HG03196 (cell line): Measurements from ENCODE around the gene SLC17A2.

Experiments used
- ATAC-seq: cut with Tn5 transposase; IDR thresholded peaks from one replicate; pipeline ENCODE4 v1.9.1; 2021; ENCODE audit not compliant: unreplicated experiment

Gene SLC17A2

DNA sequence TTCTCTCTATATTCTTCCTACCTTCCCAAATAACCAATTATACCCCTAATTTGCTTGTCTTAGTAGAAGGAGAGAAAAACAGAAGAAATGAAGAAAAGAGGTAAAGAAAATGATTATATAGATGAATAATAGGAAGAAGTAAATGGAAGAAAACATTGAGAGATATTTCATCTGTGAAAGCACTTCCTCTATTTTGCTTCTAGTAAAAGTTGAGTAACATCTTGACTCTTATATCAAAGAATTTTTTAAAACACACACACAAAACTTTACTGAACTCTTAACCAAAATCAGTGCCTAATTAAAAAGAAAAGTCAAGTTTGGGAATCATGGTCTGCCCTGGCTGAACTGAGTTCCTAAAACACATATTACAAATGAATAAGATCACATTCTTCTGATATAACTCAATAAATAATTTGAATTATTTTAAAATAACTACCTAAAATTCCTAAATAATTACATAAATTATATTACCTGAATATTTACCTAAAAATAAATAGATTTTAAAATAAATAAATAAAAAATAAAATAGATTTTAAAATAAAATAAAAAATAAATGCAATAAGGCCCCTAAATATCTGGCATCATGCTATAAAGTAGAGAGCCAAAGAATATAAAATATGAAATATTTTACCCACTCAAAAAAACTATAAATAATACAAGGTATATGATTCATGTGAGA lies 8.8 kb downstream of the SLC17A2 start:
- no peak for ATAC-seq

DNA sequence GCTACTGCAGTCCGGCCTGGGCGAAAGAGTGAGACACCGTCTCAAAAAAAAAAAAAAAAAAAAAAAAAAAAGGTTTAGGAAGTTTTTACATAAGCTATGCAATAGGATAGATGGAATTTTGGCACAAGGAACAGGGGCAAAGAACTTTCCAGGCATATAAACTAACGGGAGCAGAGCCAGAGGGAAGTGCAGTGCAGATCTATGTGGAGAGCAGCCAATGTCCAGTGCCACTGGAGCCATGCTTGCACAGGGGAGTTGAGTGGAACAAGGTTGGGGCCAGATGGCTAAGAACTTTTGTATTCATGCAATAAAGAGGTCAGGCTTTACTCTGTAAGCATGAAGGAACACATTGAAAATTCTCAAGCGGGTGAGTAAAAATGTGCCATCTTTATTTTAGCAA lies 10.8 kb downstream of the SLC17A2 start:
- no peak for ATAC-seq

DNA sequence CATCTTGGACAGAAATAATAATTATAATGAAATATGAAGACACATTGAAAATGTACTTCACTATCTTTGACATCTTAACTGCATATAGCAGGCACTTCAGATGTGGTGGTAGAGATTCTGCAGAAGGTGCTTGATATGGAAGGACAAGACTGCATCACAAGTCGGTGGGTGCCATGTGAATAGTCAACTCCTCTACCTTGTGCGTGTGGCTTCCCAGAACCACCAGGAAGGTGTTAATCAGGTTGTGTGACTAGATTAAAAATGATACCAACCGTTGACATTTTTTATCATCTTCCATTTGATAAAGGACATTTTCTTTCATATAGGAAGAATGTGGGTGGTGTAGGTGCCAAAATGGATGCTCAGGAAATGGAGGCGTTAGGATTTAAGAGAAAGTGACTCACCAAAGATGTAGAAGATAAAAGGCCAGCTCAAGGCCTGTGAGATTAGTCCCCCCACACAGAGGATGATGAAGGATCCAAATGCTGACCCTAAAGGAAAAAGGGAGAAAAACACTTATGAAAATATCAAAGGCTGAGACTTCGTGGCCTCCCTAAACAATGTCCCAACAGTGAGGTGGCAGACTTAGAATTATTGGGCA lies 12.3 kb downstream of the SLC17A2 start:
- ATAC-seq = no peak

DNA sequence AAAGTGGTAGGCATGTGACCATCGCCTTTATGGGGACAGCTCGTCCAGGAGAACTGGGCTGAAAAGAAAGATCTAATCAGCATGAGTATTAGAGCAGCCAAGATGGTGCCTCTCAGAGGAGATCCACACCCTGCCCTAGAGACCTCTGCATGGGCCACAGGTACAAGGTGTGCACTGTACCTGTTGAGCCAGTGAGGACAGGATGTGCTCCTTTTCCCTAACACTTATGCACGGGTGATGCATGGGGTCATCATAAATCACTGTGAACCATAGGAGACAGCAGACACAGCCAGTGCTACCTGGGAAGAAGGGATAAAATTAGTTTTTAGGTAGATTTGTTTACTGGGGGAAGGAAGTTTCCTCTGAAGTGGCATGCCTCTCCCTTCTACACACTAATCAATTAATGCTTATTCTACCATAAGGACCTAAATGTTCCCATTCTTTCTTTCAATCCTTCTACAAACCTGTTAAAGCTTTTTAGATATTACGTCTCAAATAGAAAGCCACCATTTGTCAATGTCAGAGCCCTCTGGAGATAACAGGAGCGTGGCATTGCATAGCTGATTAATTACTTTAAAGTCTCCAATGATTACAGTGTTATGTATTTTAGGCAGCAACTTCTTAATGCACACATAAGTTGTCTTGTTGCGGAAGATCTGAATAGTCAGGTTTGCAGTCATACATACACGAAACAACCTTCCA lies 13.6 kb downstream of the SLC17A2 start:
- no peak for ATAC-seq

DNA sequence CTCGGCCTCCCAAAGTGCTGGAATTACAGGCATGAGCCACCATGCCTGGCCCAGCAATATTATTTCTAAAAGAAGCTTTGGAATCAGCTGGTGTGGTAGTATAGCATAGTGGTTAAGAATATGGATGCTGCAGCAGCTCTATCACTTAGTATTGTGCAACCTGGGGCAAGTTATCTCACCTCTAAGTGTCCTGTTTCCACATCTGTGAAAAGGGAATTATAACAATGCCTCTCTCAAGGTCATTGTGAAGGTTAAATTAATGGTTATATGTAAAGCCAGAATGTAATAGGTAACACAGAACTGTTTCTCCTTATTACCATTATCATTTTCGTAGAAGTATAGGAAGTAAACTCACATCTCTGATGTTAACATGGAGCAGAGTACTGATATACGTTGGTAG lies 14.2 kb downstream of the SLC17A2 start:
- no peak for ATAC-seq

DNA sequence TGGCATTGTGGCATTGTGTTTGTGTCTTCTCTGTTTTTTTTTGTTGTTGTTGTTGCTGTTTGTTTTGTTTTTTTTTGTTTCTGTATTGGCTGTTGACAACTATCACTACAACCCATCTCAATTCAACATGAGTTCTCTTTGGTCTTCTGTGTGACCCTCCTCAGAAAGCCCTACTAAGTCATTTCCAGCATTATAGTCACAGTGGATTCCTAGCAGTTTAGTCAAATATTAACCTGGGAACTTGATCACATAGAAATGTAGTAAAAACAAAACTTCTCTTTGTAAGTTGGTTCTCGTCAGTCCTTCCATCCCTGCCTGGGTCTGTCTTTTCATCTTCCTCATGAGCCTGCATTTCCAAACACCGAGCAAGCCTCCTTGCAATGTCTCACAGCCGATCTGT lies 16.8 kb downstream of the SLC17A2 start:
- no peak for ATAC-seq

DNA sequence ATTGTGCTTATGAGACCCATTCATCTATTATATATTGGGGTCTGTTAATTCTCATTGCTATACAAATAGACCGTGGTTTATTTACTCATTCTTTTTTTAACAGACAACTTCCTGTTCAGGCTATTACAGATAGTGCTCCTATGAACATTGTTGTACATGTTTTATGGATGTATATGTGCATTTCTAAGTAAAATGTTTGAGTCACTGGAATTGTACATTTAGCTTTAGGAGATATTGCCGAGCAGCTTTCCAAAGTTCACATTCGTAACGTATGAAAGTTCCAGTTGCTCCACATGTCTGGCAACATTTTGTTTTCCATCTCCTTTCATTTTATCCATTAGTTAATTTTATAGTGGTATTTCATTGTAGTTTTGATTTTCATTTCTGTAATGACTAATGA lies 19.1 kb downstream of the SLC17A2 start:
- no peak for ATAC-seq

DNA sequence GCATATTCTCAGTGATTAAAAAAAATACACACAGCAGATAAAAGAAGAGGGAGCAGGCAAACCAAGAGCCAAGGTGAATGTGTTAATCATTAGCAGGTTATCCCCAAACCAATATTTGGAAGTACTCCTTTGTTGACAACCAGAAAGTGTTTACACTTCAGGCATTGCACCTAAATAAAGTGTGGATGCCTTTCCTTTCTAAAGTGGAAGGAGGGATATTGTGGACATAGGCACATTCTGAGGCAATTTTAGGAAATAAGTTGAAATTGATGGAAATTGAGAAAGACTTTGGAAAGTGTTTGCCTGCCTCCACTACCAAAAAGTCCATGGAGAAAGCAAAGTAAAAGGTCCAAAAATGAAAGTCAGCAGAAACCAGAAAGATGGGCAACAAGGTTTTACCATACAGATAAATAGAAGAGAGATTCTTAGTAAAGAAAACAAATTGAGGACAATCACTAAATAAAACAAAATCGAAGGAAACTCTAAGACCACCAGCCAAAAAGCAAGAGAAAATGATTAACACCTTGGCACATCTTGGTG lies 22.9 kb downstream of the SLC17A2 start:
- no peak for ATAC-seq

DNA sequence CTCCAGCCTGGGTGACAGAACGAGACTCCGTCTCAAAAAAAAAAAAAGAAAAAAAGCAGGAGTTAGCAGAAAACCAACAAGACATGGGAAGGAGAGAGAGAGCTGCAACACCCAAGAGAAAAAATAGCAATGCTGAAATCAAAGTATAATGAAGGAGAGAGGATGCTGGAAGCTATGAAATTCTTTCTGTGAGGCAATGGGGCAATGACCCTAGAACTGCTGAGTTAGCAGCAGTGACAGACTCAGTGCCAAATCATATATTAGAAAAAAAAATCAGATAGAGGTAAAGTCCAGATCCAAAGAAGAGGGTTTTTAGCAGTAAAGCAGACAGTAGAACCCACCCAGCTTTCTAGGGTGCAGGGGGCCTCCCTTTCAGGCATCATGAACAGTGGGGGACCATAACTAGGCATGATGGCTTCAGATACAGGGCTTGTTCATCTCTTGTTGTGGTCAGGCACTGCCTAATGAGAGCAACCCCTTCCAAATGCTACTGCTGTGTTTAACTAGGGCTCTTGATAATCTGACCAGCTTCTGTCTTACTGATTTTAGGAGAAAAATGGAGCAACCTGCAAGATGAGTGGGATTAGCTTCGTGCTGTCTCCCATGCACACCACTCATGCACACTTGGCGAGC lies 26.9 kb downstream of the SLC17A2 start:
- ATAC-seq = no peak

DNA sequence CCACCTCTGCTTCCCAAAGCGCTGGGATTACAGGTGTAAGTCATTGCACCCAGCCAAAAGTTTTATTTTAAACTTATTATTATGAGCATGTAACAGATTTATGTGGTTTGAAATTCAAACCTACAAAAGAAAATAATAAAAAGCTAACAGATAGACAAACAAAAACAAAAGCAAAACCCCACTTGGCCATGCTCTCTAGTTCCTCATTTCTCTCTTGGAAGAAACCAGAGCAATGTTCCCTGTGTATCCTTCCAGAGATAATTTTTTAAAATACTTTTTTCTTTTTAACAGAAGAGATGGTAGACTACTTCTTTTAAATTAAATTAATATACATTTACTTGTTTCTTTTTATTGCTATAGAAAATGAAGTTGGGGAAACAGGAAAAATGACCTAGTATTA lies 28.4 kb downstream of the SLC17A2 start:
- ATAC-seq = no peak

DNA sequence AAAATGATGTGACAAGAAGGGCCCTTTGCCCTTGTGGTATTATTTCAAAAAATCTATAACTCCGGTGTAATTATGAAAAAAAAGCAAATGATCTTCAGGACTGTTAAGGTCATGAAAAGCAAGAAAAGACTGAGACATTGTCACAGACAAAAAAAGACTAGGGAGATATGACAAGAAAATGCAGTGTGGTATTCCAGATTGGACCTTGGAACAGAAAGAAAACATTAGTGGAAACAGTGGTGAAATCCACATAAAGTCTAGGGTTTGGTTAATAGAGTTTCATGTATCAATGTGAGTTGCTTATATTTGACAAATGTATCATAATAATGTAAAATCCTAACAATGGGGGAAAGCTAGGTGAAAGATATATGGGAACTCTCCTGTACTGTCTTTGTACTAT lies 29.6 kb downstream of the SLC17A2 start:
- no peak for ATAC-seq

DNA sequence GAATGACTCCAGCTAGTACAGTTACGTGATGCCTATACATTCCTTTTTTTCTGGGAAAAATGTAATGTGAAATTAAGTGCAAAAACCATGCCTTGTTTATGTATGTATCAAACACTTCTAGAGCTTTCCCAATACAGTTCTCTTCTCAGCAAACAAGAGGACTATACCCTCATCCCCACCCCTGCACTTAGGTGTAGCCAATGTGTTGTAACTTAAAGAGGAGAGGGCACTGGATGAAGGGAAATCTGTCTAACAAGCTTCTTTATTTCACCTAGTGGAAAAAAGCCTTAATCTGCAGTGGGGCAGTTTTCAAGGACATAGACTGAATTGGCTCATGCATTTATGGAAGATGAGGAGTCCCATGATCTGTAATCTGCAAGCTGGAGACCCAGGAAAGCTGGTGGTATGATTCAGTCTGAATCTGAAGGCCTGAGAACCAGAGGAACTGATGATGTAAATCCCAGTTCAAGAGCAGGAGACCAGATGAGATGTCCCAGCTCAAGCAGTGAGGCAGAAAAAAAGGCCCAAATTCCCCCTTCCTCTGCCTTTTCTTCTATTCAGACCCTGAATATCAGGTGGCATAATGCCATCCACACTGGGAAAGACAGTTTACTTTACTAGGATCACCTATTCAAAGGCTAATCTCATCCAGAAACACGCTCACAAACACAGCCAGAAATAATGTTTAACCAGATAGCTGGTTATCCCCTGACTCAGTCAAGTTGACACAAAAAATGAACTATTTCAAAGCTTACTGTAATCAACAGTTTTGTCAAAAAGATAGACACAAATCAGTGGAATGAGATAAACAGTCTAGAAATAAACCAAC lies 30.7 kb downstream of the SLC17A2 start:
- ATAC-seq = no peak

DNA sequence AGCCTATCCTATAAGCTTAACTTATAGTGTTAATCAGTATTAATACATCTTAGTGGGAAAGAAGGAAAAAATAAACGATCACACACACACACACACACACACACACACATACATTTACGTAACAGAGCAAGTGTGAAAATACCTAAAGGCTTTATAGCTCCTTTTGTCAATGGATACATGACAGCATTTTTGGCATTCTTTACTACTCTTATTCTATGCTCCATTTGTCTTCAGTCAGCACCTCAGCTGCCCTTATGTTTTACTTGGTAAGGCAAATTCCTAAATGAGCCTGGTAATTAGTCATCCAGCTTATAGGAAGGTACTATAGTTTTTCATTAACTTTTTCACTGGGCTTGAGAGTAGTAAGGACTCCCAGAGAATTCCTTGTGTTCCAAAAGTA lies 31.4 kb downstream of the SLC17A2 start:
- ATAC-seq = no peak

DNA sequence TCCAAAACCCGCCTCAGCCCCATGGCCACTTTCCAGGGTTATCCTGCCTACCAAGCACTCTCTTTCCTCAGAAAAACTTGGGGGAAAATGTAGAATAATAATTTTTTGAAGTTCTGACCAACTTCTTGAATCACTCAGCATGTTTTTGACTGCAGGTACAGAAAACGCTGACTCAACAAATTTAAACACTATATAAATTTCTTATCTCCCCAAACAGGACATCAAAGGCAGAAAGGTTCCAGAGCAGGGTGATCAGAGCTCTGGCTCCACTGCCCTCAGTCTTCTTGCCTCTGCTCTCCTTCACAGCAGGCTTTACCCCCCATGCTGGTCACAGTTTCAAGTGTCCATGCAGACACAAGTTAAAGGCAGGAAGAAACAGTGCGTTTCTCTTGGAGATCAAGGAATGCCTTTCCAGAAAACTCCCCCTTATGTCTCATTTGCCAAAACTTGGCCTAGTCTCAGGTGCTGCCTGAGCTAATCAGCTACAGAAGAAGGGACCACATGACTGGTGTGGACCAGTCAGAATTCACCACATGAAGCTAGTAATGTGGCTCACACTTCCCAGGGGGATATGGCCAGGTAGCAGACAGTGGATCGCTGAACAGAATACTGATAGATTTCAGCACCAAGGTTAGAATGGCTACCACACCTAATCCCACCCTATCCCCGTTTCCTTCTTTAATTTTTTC lies 32.1 kb downstream of the SLC17A2 start:
- ATAC-seq = no peak

DNA sequence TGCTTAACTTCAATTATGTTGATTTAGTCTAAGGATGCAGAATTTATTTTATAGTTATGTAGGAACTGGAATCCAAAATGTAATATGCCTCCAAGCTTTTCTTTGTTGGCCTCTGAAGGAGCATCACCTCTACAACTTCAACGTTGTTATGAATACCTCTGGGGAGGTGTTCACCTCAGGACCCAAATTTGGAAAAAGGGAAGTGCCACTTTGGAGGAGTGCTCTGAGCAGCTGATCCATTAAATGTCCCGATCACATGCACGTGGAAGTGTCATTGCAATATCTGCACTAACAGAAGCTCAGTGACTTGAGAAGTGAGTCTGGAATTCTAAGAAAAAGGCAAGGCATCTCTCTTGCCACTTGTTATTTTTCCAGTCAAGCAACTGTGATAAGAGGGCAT lies 34.2 kb downstream of the SLC17A2 start:
- ATAC-seq = no peak

DNA sequence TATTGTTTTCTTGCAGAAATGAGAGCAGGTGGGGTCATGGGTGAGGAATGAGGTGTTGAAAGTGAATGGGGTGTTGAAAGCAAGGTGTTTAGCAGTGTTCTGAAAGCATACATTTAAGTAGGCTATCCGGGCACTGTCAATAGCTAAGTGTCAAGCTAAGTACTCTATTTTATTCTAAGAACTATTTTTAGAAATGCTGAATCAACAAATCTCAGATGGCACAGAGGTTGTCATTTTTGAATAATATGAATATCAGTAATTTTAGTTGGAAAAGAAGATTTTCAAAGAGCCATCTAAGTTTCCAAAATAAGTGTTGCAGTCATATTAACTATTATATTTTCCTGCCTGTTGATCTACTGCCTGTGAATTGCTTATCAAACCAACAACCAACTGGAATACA lies 34.7 kb downstream of the SLC17A2 start:
- no peak for ATAC-seq

DNA sequence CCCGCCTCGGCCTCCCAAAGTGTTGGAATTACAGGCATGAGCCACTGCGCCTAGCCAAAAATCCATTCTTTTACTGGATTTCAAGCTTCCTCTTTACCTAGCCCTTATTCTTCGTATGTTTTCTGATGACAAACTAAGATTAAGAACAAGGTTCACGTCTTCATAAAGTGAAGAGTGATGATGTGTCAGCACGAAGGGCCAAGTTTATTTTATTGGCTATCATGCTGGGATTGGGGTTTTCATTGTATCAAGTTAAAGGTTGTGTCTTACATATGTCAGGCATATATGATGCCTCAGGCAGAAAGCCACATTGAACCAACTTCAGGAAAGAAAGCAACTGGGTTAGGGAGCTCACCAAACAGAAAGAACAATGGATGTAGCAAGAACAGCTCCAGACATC lies 36.7 kb downstream of the SLC17A2 start:
- ATAC-seq = no peak

DNA sequence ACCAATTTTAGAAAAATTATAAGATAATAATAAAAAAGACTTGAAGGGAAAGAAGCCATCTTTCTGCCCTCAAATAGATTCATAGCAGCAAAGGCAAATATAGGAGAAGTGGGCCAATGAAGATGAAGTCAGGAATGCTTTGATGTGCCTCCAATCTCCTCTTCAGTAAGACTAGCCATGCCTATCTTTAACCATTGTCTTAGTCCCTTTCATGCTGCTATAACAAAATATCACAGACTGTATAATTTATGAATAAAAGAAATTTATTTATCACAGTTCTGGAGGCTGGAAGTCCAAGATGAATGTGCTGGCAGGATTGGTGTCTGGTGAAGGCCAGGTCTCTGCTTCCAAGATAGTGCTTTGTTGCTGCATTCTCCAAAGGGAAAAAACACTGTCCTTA lies 37.6 kb downstream of the SLC17A2 start:
- no peak for ATAC-seq

DNA sequence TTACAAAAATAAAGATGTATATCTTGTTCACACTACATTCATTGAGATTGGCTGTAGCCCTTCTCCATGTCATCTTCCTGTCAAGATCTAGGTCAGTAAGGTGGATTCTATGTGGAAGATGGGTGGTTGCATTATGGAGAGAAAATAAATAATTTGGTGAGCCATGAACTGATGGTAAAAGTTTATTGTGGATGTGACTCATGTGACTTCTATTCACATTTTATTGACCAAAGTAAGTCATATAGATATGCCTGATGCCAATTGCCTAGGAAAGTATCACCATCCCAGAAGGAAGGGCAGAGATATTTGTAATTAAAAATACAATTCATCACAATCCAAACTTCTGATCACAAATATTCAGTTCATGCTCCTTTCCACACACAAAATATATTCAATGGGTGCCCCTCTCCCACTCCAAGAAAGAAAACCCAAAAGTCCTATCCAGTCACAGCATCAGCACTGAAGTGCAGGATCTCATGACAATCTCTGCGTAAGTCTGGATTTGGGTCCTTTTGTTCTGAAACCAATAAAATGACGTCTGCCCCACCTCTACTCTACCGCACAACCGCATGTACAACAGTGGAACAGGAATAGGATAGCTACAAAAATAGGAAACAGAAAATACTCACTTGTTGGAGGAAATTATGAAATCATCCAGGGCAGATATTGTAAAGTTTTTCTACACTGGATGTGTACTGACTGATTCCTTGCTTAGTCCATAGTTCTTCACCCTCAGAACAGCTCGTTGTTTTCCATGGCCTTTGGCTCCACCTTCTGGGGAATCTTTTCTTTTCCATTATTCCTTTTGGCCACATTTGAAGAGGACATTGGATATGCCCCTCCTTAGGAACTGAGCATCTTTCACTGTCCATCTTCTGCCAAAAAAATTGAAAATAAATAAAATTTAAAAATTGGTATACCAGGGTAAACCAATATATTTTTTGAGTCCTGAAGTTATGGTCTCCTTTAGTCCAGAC lies 40.3 kb downstream of the SLC17A2 start:
- ATAC-seq = no peak
